H4 (cell line): Measurements from ENCODE around the gene RAB6B. TPM values are rescaled to one million over a fixed set of nuclear protein-coding genes. Genes with fewer than 3 reads are reported as not detected.

ENCODE experiments used
- DNase-seq: peaks from one replicate; pipeline ENCODE4 v3.0.0-alpha.2; 2015; ENCODE audit warnings: low spot score
- total RNA-seq: library from RNA; depleted of rRNA; stranded (reverse); fragments of >200 nt; shearing (Covaris generic); gene quantifications from 2 replicates; pipeline ENCODE4 v1.2.3, GENCODE V29; 2014

RAB6B gene
- total RNA-seq, 1 experiment from 2014 or later, result 1.5 TPM

DNA sequence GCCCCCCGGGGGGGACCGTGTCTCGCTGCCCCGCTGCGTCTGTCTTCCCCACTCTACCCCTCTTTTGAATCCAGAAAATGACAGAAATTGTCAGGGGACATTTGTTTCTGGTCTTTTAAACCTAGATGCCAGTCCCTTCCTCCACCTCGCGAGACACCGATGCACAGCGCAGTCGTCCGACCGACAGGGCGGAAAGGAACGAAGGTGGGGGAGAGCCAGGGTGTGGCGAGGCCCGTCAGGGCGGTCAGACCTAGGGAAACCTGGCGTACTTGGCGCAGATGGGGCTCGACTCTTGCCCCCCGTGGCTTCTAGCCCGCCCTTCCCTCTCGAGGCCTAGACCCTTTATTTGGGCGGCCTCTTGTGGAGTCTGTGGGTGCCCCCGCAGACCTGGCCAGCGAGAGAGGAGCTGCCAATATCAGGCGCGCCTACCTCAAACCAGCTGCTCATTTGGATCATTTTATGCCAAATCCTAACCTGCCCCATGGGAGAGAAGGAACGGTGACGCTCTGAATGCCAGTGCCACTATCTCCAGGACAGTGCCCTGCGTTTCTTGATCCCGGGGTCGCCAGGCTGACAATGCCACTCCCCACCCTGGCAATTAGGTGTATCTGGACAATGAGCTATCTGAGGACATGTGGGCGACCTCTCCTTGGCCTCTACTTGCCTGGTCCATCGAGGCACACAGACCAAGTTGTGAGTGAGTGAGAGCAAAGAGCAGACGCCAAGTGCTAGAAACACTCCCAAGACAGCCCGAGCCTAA lies 500 bp upstream of the RAB6B start:
- DNase-seq, result no peak

DNA sequence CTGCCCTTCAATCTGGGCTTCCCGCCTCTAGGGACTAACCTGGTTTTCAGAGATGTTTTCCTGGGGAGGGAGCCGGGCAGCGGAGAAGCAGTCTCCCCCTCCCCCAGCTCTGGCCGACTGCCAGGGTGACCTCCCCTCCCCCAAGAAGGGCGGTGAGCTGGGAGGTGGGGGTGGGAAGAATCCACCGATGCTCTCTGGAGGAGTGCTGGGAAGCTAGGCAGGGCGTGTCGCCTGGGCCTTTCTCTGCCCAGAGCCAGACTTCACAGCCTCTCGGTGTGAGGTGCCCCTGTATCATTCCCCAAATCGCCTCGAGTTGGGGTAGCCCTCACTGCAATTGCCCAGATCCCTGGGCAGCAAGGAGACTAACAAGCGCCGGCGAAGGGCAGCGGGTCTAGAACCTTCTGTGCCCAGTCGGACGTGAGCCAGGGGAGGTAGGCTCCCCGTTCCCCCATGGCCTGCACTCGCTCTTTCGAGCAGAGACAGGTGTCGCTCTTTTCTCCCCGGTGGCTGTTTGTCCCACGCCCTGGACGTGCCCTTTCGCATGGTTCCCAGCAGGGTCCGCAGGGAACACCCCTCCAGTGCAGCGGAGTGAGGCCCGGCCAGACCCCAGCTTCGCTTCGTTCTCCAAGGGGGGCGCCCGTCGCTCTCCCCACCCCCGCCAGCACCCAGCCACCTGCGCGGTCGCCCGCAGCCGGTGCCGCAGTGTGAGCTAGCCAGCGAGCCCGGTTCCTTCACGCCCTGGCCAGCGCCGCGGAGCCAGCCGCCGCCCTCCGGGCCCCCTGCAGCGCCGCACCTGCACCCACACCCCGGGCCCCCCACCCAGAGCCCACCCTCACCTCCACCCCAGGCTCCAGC lies 1.1 kb downstream of the RAB6B start:
- no peak for DNase-seq

DNA sequence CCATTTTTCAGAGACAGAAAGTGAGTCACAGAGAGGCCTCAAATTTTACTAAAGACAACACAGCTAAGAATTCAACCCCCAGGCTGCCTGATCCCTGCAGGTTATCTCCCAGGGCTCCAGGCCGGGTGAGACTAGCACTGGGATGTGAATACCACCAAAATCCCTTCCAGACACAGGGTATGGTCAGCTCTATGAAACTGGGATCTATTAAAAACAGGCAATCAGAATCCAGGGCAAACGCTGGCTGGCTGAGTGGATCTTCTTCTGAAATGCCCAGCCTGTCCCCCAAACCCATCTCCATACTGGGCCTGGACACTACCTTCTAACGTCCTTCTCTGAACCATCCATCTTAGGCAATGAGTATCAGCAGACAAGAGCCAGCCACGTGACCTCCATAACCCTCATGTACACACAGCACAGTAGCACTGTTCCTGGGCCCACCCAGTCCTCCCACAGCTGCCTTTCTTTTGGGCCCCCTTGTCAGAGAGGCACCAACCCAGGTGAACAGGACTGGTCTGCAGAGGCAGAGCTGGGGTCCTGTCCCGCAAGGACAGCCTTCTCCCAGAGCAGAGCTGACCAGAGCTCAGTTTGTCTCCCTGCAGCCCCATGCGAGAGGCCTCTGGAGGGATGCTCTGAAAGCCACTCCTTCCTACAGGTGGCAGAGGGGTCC lies 1.9 kb downstream of the RAB6B start:
- DNase-seq, result no peak

DNA sequence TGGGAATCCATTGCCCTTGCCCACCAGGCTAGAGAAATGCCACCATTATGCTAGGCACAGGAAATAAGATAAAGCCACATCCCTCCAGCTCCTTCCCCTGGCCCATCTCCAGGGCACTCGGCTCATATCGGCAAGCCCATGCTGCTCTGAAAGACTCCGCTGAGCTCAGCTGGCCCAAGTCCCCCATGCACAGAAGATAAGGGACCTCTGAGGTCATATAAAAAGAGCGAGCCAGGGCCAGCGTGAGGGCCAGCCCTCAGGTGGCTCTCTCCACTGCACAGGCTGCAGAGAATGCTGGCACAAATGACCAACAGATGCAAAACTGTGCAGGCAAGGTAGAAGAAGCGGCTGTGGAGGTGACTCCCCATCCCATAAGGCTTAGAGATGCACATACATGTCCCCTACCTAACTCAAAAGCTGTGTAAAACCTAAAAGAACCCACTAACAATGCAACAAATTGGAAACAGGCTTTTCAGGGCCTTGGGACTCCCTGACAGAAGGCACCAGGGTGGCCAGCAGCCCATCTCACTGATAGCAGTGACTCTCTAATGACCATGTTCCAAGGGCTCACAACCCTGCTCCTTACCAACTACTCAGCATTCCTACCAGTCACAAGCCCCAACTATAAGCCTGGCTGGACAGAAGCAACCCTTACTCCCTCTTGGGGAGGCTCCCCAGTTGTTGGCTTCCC lies 3.0 kb downstream of the RAB6B start:
- DNase-seq, result no peak

DNA sequence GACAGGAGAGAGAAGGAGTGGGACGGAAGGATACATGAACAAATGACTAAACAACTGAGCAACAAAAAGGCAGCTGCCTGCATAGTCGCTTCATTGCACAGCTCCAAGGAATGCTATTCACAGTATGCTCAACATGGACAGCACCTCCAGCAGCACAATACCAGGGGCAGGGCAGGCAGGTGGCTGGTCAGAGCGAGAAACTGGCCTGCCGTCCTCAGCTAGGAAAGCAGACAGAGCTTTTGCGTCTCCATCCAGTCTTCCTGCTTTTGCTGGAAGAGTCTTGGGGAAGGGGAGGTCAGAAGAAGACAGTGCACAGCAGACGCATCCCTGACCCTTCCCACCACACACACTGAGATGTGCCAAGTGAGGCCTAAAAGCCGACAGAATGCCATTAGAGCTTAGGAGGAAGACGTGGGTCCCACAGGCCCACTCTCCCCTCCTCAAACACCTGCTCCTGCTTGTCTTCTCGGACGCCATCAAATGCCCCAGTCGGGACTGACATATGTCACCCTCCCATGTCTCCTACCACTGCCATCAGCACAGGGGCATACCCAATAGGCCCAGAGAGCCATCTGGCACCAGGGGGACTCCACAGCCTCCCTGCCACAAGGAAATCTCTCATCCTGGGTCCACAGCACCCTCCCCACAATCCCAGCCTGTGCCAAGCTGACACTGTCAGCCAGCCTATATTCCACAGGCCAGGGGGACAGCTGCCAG lies 3.9 kb downstream of the RAB6B start:
- DNase-seq, result no peak

DNA sequence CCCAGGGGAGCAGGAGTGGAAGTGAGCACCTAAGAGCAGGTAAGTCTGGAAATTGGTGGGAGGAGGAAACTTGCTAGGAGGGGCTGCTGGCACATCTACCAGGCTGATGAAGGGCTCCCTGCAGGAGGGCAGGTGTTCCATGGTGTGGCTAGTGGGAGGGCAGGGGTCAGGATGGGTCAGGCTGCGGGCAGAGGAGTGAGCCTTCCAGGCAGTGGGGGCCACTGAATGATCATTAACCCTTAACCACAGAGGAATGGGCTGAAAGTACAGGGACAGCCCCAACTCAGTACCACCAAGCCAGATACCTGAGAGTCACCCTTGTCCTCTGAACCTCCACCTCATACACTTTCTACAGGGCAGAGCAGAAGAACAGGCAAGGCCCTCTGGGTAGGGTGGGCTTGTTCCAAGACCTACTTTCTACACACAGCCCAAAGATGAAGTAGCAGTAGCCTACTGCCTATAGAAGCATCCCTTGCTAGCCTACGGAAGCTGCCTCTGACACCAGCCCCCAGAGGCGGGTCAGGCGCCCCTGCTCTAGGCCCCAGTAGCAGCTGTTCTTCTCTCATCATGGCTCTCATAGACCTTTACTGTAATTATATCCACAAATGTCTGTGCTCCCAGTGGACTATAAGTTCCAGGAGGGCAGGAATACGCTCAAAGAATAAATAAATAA lies 4.6 kb downstream of the RAB6B start:
- no peak for DNase-seq

DNA sequence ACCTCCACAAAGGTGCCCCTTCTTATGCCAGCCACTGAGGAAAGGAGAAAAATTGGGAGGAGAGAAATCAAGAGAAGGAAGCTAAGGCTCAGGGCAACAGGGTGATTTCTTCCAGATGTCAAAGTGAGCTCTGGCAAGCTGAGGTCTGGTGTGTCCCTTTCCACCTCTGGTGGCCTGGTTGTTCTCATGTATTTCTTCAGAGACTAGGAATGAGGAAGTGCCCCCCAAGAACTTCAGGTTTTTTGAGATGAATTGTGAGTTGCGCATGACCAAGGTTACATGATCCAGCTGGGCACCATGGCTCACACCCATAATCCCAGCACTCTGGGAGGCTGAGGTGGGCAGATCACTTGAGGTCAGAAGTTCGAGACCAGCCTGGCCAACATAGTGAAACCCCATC lies 5.6 kb downstream of the RAB6B start:
- no peak for DNase-seq

DNA sequence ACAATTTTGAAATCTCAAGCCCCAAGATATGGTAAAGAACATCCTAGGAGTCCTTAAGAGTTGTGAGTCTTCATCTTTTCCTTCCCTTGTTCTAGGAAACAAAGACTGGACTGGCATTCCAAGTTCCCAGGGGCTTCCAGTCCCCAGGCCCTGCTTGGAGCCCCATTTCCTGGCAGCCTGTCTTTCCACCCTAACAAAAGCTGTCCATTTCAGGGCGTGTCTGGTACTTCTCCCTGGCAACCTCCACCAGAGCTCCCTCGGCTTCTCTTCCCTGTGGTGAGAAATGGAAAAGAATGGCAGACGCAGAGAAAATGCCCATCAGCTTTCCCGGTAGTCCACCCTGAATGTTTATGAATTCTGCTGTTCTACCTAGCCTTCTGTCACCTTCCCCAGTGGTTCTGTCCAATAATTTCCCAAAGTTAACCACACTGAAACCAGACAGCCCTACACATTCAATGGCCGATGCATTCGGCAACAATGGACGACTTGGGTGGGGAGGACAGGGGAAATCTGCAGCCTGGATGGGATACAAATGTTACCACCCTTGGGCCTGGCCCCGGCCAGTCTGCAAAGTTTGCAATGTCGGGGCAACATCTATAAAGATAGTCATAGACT lies 6.8 kb downstream of the RAB6B start:
- no peak for DNase-seq

DNA sequence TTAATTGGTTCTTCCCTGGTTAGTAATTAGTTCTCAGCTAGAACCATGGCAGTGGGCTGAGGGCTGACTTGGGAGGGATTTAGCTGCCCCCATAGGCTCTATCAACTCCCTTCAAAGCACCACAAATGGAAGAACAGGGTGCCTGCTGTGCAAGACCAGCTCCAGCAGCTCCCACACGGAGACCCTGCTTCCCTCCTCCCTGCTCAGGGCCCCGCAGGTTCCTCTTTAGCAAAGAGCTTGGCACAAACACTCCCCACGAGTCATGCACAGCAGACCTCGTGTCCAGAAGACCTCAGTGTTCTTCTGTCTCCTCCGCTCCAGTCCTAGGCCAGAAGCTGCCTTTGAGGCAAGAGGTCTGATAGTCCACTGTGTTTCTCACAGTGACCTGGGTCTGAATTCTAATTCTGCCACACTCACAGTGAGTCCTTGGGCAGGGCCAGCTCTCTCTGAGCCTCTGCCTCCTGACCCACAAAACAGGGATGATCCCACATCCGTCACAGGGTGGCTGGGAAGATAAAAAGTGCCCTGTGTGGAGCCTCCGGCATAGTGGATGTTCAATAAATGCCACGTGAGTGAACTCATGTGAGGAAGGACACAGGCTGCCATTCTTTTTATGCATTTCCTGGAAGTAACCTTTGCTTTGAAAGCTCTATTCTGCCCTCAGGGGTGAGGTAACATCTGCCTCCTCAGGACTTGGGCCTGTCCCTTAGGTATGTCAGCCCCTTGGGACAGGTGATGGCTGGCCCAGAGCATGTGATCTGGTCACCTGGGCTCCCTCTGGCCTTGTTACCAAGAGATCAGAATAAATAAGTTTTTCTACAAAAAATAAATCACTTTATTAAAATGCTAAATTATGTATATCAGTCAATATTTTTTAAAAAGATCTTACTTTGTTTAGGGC lies 7.6 kb downstream of the RAB6B start:
- DNase-seq, result no peak

DNA sequence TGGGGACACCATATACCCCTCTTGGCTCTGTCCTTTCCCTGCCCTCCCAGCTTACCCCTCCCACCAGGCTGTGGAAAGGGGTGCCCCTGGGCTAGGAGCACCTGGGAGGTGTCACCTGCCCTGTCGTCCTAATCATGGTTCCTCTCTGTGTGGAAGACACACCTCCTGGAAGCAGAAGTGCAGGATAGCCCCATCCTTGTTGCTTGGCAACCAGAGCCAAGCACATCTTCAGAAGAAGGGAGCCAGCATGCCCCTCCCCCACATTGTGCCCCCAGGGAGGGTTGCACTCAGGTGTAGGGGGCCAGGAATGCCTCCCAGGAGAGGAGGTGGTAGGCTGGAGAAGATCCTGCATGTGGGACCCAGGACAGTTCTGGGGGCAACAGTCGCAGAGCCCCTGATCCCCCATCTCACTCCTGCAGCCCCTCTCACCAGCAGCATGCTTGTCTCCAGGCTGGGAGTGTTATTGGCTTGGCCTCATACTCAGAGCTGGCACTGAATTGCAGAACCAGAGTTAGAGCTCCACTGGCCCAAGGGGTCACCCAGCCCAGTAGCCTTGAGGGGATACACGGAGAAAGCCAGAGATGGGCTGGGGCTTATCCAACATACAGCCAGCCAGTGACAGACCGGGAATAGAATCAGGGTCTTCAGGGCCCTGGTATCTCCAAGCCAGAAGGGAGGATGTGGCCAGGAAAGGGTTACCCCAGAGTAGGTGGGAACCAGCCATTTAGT lies 8.4 kb downstream of the RAB6B start:
- DNase-seq, result no peak

DNA sequence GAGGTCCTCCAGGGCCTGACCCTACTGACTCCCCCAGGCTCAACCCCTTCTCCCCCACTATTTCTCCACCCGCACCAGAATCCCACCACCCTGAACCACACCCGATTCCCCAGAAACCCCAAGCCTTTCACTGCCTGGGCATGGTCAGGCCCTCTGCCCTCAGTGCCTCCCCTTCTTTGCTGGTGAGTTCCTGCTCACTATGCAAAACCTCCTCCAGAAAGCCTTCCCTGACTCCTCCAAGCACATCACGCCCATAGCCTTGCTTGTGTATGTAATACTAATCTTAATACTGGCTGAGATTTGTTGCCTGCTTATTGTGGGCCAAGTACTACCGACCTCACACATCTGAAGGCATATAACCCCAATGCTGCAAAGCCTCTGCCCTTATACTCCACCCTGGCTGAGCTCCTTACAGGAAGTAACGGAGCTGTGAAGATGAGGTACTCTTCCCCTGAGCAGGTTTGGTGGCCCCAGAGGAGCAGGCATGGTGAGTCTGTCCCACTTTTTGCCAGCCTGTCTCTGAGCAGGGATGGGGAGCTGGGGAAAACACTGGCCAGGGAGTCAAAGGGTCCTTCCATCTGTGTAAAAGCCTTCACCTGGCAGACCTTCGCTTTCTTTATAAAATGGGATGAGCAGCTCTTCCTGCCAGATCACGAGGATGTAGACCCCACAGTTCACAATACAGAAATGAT lies 9.5 kb downstream of the RAB6B start:
- no peak for DNase-seq

DNA sequence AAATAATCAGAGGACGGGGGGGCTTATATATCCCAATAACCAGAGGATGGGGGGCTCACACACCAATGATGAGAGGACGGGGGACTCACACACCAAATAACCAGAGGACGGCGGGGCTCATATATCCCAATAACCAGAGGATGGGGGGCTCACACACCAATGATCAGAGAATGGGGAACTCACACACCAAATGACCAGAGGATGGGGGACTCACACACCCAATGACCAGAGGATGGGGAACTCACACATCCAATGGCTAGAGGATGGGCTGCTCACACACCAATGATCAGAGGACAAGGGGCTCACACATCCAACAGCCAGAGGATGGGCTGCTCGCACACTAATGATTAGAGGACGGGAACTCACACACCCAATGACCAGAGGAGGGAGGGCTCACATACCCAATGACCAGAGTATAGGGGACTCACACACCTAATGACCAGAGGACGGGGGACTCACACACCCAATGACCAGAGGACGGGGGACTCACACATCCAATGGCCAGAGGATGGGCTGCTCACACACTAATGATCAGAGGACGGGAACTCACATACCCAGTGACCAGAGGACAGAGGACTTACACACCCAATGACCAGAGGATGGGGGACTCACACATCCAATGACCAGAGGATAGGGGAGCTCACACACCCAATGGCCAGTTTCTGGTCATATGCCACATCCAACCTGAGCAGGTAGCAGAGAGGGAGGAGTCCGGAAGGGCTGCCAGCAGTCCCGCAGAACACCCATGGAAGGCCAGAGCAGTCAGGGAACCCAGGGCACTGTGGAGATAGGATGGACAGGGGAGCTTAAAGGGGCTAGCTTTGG lies 10.6 kb downstream of the RAB6B start:
- no peak for DNase-seq

DNA sequence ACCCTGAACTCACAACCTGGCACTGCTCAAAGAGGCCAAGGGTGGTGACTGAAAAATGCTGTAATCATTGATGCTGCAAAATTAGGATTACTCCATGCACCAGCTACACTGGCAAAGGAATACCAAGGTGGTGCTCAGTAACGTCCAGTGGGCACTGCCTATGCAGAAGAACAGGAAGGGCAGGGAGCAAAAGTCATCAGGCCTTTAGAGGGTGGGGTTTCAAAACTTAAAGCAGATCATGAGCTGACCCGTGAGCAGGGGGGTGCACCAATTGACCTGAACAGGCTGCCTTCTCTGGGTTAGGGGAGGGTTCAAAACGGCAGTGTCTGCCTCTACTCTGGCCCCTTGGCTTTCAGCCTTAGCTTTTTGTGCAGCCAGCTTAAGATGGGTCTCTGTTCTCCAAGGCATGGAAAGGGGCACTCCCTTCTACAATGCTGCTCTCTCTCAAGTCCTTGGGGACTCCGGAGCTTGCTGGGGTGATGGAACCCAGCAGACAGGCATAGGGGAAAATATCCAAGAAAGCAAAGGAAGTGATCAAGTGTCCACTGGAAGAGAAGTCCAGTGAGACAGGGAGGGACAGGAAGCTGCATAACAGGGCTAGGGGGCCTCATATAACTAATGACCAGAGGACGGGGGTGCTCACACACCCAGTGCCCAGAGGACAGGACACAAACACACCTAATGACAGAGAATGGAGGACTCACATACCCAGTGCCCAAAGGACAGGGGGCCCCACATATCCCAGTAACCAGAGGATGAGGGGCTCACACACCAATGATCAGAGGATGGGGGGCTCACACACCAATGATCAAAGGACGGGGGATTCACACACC lies 11.4 kb downstream of the RAB6B start:
- DNase-seq, result no peak

DNA sequence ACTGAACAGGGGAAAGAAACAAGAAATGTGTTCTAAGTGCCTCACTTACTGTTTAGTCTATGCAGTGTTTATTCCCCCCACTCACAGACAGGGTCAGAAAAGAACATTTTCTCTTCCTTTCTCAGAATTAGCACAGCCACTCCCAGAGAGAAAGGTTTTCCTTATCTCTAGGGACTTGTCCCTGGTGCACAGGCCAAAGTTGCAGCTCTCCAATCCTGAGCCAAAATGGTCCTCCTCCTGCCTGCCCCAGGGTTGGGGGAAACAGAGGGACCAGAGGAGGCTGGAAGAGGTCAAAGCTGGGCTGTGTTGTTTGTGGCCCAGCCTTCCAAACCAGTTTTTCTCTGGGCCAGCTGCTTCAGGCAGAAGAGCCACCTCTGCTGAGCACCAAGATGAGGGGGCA lies 12.0 kb downstream of the RAB6B start:
- DNase-seq, result no peak

DNA sequence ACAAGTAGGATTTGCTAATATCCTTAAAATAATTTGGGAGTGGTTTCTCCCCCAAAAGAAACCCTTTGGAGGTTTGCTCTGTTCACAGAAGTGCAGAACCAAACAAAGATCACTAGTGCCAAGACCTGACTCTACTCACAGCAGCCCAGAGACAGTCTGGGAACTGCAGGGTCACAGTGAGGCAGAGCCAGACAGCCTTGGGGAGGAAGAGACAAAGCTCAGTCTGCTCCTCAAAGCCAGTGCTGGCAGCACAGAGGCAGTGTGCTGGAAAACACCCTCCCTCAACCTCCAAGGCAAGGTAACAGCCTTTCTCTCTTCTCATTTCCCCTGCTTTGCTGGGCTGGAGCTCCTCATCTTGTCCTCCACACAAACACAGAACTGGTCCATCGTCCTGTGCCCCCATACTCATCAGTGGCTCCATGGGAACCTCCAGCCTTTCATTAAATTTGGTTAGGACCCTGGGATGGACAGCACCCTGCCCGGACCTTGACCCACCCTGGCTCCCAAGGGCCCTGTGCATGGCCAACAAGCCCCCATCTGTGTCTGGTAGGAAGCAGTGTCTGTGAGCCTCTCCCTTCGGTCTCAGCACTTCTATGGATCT lies 12.6 kb downstream of the RAB6B start:
- no peak for DNase-seq
